ENCODE measurements around the gene EDN1.

EDN1 gene

DNA sequence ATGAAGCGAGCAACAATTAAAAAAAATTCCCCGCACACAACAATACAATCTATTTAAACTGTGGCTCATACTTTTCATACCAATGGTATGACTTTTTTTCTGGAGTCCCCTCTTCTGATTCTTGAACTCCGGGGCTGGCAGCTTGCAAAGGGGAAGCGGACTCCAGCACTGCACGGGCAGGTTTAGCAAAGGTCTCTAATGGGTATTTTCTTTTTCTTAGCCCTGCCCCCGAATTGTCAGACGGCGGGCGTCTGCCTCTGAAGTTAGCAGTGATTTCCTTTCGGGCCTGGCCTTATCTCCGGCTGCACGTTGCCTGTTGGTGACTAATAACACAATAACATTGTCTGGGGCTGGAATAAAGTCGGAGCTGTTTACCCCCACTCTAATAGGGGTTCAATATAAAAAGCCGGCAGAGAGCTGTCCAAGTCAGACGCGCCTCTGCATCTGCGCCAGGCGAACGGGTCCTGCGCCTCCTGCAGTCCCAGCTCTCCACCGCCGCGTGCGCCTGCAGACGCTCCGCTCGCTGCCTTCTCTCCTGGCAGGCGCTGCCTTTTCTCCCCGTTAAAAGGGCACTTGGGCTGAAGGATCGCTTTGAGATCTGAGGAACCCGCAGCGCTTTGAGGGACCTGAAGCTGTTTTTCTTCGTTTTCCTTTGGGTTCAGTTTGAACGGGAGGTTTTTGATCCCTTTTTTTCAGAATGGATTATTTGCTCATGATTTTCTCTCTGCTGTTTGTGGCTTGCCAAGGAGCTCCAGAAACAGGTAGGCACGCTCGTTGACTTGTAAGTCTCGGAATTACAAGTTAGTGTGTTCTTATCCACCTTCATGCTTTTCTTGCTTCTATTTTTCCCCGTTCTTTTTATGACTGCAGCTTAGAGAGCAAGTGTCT lies at the start of gene EDN1:
TSS of gene EDN1 (plus strand) at position 429 of the 888 bp plus-strand sequence. CDS start at position 698, 269 bp downstream.
- H3K9ac ChIP-seq (ENCODE audit: low read length): peak within 1 kb of the TSS; percentile 66
- H3K27me3 ChIP-seq (ENCODE audit: control insufficient read depth, insufficient read depth, low read length): peaks cover 26% of the 10 kb centered on the region
- no peaks in the 10 kb centered on the region; the same call in 1 of the 2 replicates for H3K36me3 ChIP-seq (ENCODE audit: control insufficient read depth, insufficient read depth, low read length)
- H3K27ac ChIP-seq (ENCODE audit: low read depth, low read length): no peak within 1 kb of the TSS
- peaks cover 24% of the 10 kb centered on the region for H3K4me1 ChIP-seq (ENCODE audit: control insufficient read depth, insufficient read depth, low read length)
- no peaks in the 10 kb centered on the region for H3K9me3 ChIP-seq (ENCODE audit: control insufficient read depth, insufficient read depth, low read depth, low read length)
- peak within 1 kb of the TSS; percentile 68 for H3K4me3 ChIP-seq (ENCODE audit: low read depth, low read length)

DNA sequence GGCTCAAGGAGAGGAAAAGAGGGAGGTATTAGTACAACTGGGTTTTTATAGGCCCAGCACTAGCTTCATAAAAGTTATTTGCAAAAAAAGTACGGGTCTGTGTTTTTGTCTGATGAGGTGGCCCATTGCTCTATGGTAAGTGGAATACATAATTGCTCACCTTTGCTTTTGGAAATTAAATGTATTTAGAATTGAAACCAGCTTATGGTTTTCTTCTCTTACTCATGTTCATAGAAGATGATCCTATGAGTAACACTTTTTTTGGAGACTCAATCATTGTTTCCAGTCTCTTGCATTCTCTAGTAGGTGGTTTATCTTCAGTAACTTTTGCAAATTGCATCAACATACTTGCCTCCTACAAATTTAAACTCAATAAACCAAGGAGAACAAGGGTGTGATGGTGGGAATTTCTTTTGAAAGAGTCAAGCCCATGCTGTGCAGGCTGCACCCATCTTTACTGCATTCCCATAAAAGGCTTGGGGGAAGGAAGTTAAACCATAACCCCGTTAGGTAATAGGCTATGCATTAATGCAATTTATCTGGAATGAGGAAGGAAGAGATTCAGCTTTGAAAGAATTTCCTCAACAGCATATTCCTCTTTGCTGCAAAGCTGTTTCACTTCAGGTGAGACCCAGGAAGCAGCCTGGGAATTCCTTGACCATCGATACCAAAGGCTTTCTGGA lies 48.5 kb upstream of the EDN1 start:
- no peak overlapping the region for H3K9ac ChIP-seq (ENCODE audit: low read length)
- peaks cover 11% of the 10 kb centered on the region for H3K4me1 ChIP-seq (ENCODE audit: control insufficient read depth, insufficient read depth, low read length)
- H3K4me3 ChIP-seq (ENCODE audit: low read depth, low read length): no peak overlapping the region
- H3K9me3 ChIP-seq (ENCODE audit: control insufficient read depth, insufficient read depth, low read depth, low read length): no peaks in the 10 kb centered on the region
- H3K27ac ChIP-seq (ENCODE audit: low read depth, low read length): no peak overlapping the region
- H3K36me3 ChIP-seq (ENCODE audit: control insufficient read depth, insufficient read depth, low read length): no peaks in the 10 kb centered on the region
- H3K27me3 ChIP-seq (ENCODE audit: control insufficient read depth, insufficient read depth, low read length): no peaks in the 10 kb centered on the region

DNA sequence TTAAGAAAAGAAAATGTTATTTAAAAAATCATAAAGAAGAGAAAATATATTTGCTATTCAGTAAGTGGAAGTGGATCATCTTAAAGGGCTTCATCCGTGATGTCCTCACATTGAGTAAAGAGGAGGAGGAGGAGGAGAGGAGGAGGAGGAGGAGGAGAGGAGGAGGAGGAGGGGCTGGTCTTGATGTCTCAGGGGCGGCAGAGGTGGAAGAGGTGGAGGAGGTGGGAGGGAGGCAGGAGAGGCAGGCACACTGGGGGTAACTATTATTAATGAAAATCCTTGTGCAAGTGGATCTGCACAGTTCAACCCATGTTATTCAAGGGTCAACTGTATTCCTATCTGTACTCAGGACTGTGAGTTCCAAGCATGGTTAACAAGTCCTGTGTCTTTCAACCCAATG lies 47.0 kb upstream of the EDN1 start:
- Histone ChIP-seq H3K9me3 (ENCODE audit: control insufficient read depth, insufficient read depth, low read depth, low read length) (no peaks in the 10 kb centered on the region), H3K27me3 (ENCODE audit: control insufficient read depth, insufficient read depth, low read length) (no peaks in the 10 kb centered on the region), H3K4me3 (ENCODE audit: low read depth, low read length) (no peak overlapping the region), H3K27ac (ENCODE audit: low read depth, low read length) (no peak overlapping the region), H3K9ac (ENCODE audit: low read length) (no peak overlapping the region), H3K4me1 (ENCODE audit: control insufficient read depth, insufficient read depth, low read length) (peaks cover 11% of the 10 kb centered on the region), H3K36me3 (ENCODE audit: control insufficient read depth, insufficient read depth, low read length) (no peaks in the 10 kb centered on the region)

DNA sequence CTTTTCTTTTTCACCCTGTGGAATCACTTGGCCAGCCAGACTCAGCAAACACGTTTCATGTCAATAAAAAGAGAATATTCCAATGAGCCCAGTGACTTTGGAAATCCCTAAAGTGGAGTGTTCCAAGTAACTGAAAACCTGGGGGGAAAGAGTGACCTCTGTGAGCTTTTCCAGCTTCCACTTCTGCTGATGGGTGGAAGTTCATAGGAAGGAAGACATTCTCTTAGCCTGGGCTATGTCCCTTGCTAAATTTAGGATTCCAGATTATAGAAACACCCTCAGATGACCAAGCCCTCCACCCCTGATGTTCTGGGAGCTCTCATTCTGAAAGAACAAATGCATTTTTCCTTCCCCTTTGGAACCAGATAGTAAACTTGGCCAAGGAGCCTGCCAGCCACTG lies 44.8 kb upstream of the EDN1 start:
- Histone ChIP-seq H3K9ac (ENCODE audit: low read length) (no peak overlapping the region), H3K27ac (ENCODE audit: low read depth, low read length) (no peak overlapping the region), H3K4me1 (ENCODE audit: control insufficient read depth, insufficient read depth, low read length) (peaks cover 11% of the 10 kb centered on the region)

DNA sequence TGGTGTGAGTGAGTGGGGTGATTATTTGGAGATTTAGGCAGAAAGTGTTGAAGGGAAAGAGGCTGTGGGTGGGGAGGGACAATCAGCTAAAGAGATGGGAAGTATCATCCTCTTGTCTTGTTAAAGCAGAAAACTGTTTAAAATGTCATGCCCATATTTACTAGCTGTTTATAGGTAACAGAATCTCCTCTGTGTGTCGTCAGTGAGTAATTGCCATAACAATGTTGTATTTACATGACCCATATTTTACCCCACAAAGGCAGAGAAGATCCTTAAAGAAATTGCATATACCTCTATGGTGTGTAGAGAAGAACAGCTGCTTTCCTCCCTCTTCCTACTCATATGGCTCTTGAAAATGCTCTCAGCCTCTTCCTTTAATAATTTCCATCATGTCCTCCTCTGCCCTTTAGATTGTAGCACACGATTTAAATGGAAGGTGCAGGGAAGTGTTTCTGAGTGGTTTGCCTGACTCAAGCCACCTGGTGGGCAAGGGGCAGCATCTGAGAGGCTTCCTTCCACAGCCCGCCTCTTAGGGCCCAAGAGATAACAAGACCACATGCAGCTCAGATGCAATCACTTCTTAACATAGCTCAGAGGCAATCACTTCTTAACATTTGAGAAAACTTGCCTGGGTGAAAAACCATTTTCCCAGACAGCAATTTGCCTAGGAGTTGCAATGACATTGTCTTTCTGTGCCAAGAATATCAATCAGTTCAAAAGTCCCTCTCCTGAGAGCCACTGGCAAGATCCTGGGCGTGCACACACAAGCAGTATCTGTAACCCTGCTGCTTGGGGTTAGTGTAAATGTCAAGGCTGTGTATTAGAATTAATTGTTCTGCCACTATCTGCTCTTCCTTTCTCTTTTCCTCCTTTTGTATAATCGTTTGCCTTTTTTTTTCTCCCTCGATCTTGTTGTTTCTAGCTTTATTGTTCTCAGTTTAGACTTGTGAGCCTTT lies 44.1 kb upstream of the EDN1 start:
- H3K9ac ChIP-seq (ENCODE audit: low read length): no peak overlapping the region
- H3K4me1 ChIP-seq (ENCODE audit: control insufficient read depth, insufficient read depth, low read length): peaks cover 11% of the 10 kb centered on the region
- no peaks in the 10 kb centered on the region for H3K27me3 ChIP-seq (ENCODE audit: control insufficient read depth, insufficient read depth, low read length)
- H3K9me3 ChIP-seq (ENCODE audit: control insufficient read depth, insufficient read depth, low read depth, low read length): no peaks in the 10 kb centered on the region
- no peak overlapping the region for H3K4me3 ChIP-seq (ENCODE audit: low read depth, low read length)
- no peaks in the 10 kb centered on the region for H3K36me3 ChIP-seq (ENCODE audit: control insufficient read depth, insufficient read depth, low read length)
- no peak overlapping the region for H3K27ac ChIP-seq (ENCODE audit: low read depth, low read length)

More for the DNA sequence above, 44.8 kb upstream of the EDN1 start:
- Histone ChIP-seq H3K27me3 (ENCODE audit: control insufficient read depth, insufficient read depth, low read length) (no peaks in the 10 kb centered on the region), H3K4me3 (ENCODE audit: low read depth, low read length) (no peak overlapping the region), H3K36me3 (ENCODE audit: control insufficient read depth, insufficient read depth, low read length) (no peaks in the 10 kb centered on the region), H3K9me3 (ENCODE audit: control insufficient read depth, insufficient read depth, low read depth, low read length) (no peaks in the 10 kb centered on the region)

DNA sequence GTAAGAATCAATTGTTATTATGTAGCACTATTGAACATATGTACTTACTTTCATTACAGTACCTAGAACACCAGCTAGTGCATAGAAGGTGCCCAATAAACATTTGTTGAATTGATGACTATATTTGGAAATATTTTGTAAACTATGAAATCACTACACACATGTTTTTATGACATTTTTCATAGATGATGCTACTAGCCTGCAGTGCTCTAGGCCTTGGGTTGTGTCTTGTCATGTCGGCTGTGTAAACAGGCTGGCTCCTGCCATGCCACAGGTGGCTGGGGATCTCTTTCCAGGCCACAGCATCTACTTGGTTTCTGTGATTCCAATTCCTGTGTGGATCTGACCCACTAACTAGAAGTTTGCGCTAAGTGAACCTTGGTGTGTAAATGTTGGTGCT lies 43.3 kb upstream of the EDN1 start:
- peaks cover 11% of the 10 kb centered on the region for H3K4me1 ChIP-seq (ENCODE audit: control insufficient read depth, insufficient read depth, low read length)
- no peak overlapping the region for H3K4me3 ChIP-seq (ENCODE audit: low read depth, low read length)
- H3K9me3 ChIP-seq (ENCODE audit: control insufficient read depth, insufficient read depth, low read depth, low read length): no peaks in the 10 kb centered on the region
- no peaks in the 10 kb centered on the region for H3K27me3 ChIP-seq (ENCODE audit: control insufficient read depth, insufficient read depth, low read length)
- H3K9ac ChIP-seq (ENCODE audit: low read length): no peak overlapping the region
- H3K36me3 ChIP-seq (ENCODE audit: control insufficient read depth, insufficient read depth, low read length): no peaks in the 10 kb centered on the region
- H3K27ac ChIP-seq (ENCODE audit: low read depth, low read length): no peak overlapping the region

DNA sequence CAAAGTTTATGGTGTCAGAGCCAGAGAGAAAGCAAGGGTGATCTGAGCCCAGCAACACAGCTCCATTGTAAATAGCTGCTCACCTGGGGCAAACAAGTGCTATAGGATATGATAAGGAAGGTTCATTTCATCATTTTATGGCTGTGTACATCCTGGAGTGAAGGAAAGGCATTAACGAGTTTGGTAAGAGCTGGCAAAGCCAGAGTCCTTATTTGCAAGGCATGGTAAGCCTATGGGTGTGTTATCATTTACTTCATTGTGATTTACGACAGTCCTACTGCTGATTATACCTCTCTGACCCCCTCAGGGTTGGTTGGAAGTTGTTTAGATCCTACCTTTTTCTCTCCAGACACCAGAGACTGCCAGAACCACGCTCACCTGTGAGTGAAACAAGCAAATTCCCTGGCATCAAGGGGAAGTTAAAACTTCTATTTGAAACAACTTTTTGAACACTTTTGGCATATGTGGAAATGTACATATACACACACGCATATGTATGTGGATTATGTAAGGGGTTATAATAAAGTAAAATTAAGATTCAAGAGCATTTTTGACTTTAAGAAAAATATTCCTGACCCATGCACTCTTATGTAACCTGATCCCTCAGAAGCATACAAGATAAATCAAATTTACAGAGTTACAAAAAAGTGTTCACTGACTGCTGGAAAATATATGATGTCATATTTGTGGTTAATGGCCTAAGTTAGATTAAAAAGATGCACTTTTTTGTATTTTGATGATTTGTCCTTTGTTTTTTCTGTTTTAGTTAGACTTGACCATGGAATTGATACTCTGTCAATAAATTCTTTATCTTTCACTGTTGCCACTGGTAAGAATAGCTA lies 40.4 kb upstream of the EDN1 start:
- H3K4me3 ChIP-seq (ENCODE audit: low read depth, low read length): no peak overlapping the region
- H3K27me3 ChIP-seq (ENCODE audit: control insufficient read depth, insufficient read depth, low read length): no peaks in the 10 kb centered on the region
- H3K9me3 ChIP-seq (ENCODE audit: control insufficient read depth, insufficient read depth, low read depth, low read length): no peaks in the 10 kb centered on the region
- H3K9ac ChIP-seq (ENCODE audit: low read length): no peak overlapping the region
- H3K36me3 ChIP-seq (ENCODE audit: control insufficient read depth, insufficient read depth, low read length): no peaks in the 10 kb centered on the region
- peaks cover 11% of the 10 kb centered on the region for H3K4me1 ChIP-seq (ENCODE audit: control insufficient read depth, insufficient read depth, low read length)
- no peak overlapping the region for H3K27ac ChIP-seq (ENCODE audit: low read depth, low read length)

DNA sequence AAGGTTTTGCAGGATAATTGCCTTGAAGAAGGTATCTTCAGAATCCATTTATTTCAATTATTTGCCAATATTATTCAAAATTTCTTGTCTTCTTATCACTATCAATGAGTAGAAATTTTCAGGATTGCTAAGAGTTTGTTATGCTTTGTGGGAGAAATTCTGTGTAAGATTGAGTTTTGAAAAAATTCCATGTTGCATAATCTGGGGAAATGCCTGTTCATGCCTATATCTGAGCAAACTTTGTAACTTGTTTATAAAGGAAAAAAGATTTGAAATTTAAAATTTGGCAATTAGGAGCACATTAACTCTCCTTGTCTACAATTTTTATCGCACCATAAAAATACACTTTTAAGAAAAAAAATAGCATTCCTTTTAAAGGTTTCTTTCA lies 39.8 kb upstream of the EDN1 start:
- H3K9me3 ChIP-seq (ENCODE audit: control insufficient read depth, insufficient read depth, low read depth, low read length): no peaks in the 10 kb centered on the region

DNA sequence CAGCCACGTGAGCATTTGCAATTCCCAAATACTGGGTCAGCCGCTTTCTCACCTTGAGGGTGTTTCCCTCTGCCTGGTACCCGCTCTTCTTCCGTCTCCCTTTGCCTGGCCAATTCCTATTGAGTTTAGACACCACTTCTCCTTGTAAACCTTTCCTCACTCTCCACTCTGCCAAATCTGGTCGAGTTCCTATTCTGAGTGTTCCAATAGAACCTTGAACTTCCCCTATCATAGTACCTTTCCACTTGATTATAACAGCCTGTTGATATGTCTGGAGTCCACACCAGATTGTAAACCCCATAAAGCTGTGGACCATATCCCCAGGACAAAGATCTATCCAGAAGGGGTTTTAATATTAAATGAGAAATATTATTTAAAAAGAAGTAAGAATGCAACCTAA lies 36.0 kb upstream of the EDN1 start:
- Histone ChIP-seq H3K4me1 (ENCODE audit: control insufficient read depth, insufficient read depth, low read length) (no peaks in the 10 kb centered on the region), H3K9me3 (ENCODE audit: control insufficient read depth, insufficient read depth, low read depth, low read length) (no peaks in the 10 kb centered on the region), H3K4me3 (ENCODE audit: low read depth, low read length) (no peak overlapping the region), H3K27ac (ENCODE audit: low read depth, low read length) (no peak overlapping the region), H3K27me3 (ENCODE audit: control insufficient read depth, insufficient read depth, low read length) (no peaks in the 10 kb centered on the region), H3K9ac (ENCODE audit: low read length) (no peak overlapping the region), H3K36me3 (ENCODE audit: control insufficient read depth, insufficient read depth, low read length) (no peaks in the 10 kb centered on the region)

More for the DNA sequence above, 39.8 kb upstream of the EDN1 start:
- H3K27me3 ChIP-seq (ENCODE audit: control insufficient read depth, insufficient read depth, low read length): no peaks in the 10 kb centered on the region
- H3K4me1 ChIP-seq (ENCODE audit: control insufficient read depth, insufficient read depth, low read length): peaks cover 10% of the 10 kb centered on the region
- no peak overlapping the region for H3K9ac ChIP-seq (ENCODE audit: low read length)
- H3K36me3 ChIP-seq (ENCODE audit: control insufficient read depth, insufficient read depth, low read length): no peaks in the 10 kb centered on the region
- no peak overlapping the region for H3K27ac ChIP-seq (ENCODE audit: low read depth, low read length)
- H3K4me3 ChIP-seq (ENCODE audit: low read depth, low read length): no peak overlapping the region

DNA sequence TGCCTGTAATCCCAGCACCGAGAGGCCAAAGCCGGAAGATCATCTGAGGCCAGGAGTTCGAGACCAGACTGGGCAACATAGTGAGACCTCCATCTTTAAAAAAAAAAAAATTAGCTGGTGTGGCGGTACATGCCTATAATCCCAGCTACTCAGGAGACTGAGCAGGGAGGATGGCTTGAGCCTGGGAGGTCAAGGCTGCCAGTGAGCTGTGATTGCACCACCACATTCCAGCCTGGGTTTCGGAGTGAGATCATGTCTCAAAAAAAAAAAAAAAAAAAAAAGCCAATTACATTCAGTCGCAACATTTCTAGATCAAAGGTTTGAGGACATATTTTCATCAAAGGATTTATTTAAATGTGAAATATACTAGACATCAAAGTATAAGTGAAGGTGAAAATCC lies 32.0 kb upstream of the EDN1 start:
- Histone ChIP-seq H3K9ac (ENCODE audit: low read length) (no peak overlapping the region), H3K27ac (ENCODE audit: low read depth, low read length) (no peak overlapping the region), H3K4me1 (ENCODE audit: control insufficient read depth, insufficient read depth, low read length) (no peaks in the 10 kb centered on the region), H3K4me3 (ENCODE audit: low read depth, low read length) (no peak overlapping the region), H3K36me3 (ENCODE audit: control insufficient read depth, insufficient read depth, low read length) (no peaks in the 10 kb centered on the region), H3K9me3 (ENCODE audit: control insufficient read depth, insufficient read depth, low read depth, low read length) (no peaks in the 10 kb centered on the region), H3K27me3 (ENCODE audit: control insufficient read depth, insufficient read depth, low read length) (no peaks in the 10 kb centered on the region)

Measured in HUES6 (cell line).